HS-27A (cell line): ENCODE data around the gene DONSON.

Experiments
- DNase-seq: peaks from one replicate; pipeline ENCODE4 v3.0.0-alpha.2; 2012; ENCODE audit warnings: low read depth, missing footprints

Gene DONSON

GRCh38 chr21:33561373-33561772, 27.1 kb downstream of the DONSON start:
- DNase-seq: no peak

GRCh38 chr21:33560965-33561364, 27.5 kb downstream of the DONSON start:
- DNase-seq: no peak

- DNase-seq: no peak
Measured at GRCh38 chr21:33559813-33560212, 28.7 kb downstream of the DONSON start.

GRCh38 chr21:33558777-33559421, 29.6 kb downstream of the DONSON start:
- DNase-seq: no peak

GRCh38 chr21:33557447-33557846, 31.0 kb downstream of the DONSON start:
- DNase-seq: no peak

- DNase-seq: no peak
Measured at GRCh38 chr21:33554982-33555344, 33.5 kb downstream of the DONSON start.

- no peak for DNase-seq
Measured at GRCh38 chr21:33554236-33554981, 34.1 kb downstream of the DONSON start.

- no peak for DNase-seq
Measured at GRCh38 chr21:33552999-33553598, 35.4 kb downstream of the DONSON start.

- no peak for DNase-seq
Measured at GRCh38 chr21:33552093-33552998, 36.1 kb downstream of the DONSON start.

GRCh38 chr21:33551664-33552063, 36.8 kb downstream of the DONSON start:
- DNase-seq: no peak

- DNase-seq: no peak
Measured at GRCh38 chr21:33550772-33551660, 37.5 kb downstream of the DONSON start.

- no peak for DNase-seq
Measured at GRCh38 chr21:33549848-33550771, 38.4 kb downstream of the DONSON start.

GRCh38 chr21:33546086-33546485, 42.4 kb downstream of the DONSON start:
- DNase-seq: no peak

GRCh38 chr21:33544451-33545195, 43.9 kb downstream of the DONSON start:
- DNase-seq: no peak

- no peak for DNase-seq
Measured at GRCh38 chr21:33543505-33544129, 44.9 kb downstream of the DONSON start.

GRCh38 chr21:33542640-33543504, 45.6 kb downstream of the DONSON start, which contains the start of gene SON:
TSS of gene SON (plus strand) at chr21:33543038. CDS start at chr21:33543093, 55 bp downstream.
- peak; percentile 97 for DNase-seq

GRCh38 chr21:33541756-33542639, 46.5 kb downstream of the DONSON start, which contains the start of gene GART:
TSS of gene GART (minus strand) at chr21:33542117. CDS start at chr21:33539315, 2,802 bp downstream.
- peak; percentile 48 for DNase-seq
